Adrenal gland (tissue), 12 donors: Measurements from ENCODE around the gene PHETA1. TPM values are rescaled to one million over a fixed set of nuclear protein-coding genes. Genes with fewer than 3 reads are reported as not detected.

Source experiments
- DNase-seq, 7 donors: peaks; one replicate each; pipeline ENCODE4 v3.0.0-alpha.2; 2019 to 2020
- H3K27ac ChIP-seq, 5 donors: fragments of 200-600 bp; sonication (generic) in 4 of 5; 1 replicate in 3 of 5; 2 replicates in 2 of 5; pipeline versions ENCODE4 v1.5.1 to v1.8.0; 2016 to 2020; ENCODE audit warnings: mild to moderate bottlenecking in 1 of 5
- H3K27me3 ChIP-seq: fragments of 200-600 bp; 2 replicates; pipeline ENCODE4 v1.8.0; 2021
- H3K36me3 ChIP-seq, 2 donors: fragments of 200-600 bp; replicated peaks in 1 of 2; 1 replicate in 1 of 2; 2 replicates in 1 of 2; pipeline versions ENCODE4 v1.5.1 to v1.8.0; 2018 to 2022
- H3K4me1 ChIP-seq, 2 donors: fragments of 200-600 bp; replicated peaks in 1 of 2; 1 replicate in 1 of 2; 2 replicates in 1 of 2; pipeline versions ENCODE4 v1.5.1 to v1.8.0; 2018 to 2021
- H3K4me3 ChIP-seq, 4 donors: fragments of 200-600 bp; sonication (generic) in 3 of 4; one replicate each; pipeline ENCODE4 v1.5.1; 2016 to 2018
- H3K9me3 ChIP-seq, 3 donors: fragments of 200-600 bp; sonication (generic) in 1 of 3; replicated peaks in 1 of 3; 1 replicate in 2 of 3; 2 replicates in 1 of 3; pipeline versions ENCODE4 v1.5.1 to v1.8.0; 2016 to 2021
- CTCF ChIP-seq, 6 experiments: fragments of 450-650 bp in 4 of 6; fragments of 200-600 bp in 2 of 6; sonication (generic) in 1 of 6; IDR thresholded peaks; 1 replicate in 5 of 6; 2 replicates in 1 of 6; pipeline versions ENCODE4 v1.5.1 to v1.8.0; 2016 to 2021; ENCODE audit warnings: antibody characterized with exemption in 6 of 6, mild to moderate bottlenecking in 2 of 6, moderate library complexity in 1 of 6
- POLR2A ChIP-seq, 2 donors: fragments of 450-650 bp; IDR thresholded peaks; one replicate each; pipeline ENCODE4 v1.6.1; 2017; ENCODE audit warnings: antibody characterized with exemption in 2 of 2, mild to moderate bottlenecking in 2 of 2, moderate library complexity in 1 of 2
- WGBS, 4 donors: extraction: QIAGEN DNeasy Blood & Tissue Kit in 2 of 4; methylation state at CpG; one replicate each; pipeline versions ENCODE4 v1.1.5 to v1.1.7; 2013 to 2017; 5-methylcytosine and 5-hydroxymethylcytosine counted together
- intact Hi-C, 2 donors: fragments of 100-400 bp; cut with DNase I; formaldehyde crosslinking; loops; one replicate each; pipeline versions ENCODE4 v1.14.1 to v1.15.0; 2022 to 2023
- polyA plus RNA-seq, 3 donors: library from polyadenylated mRNA; stranded (reverse); fragments of 200-250 nt in 2 of 3; fragments of 350-450 nt in 1 of 3; fragmentation: Illumina TruSeq in 1 of 3; extraction: RNeasy Lipid Tissue Mini Kit (QIAGEN cat#74804) in 1 of 3; gene quantifications; one replicate each; pipeline ENCODE4 v1.2.3, GENCODE V29; 2013 to 2014
- total RNA-seq, 9 donors: library from RNA; depleted of rRNA in 4 of 9; stranded (reverse); fragments of >200 nt in 4 of 9; fragments of 120-200 nt in 1 of 9; fragmentation: NEBNext Ultra II Directional in 1 of 9; extraction: Animal tissue kit (Norgen Biotek cat#: 25700) in 1 of 9; gene quantifications; one replicate each; pipeline versions ENCODE4 v1.1.0 to v1.2.4, GENCODE V29; 2013 to 2023
- donor health status: healthy with polysubstance abuse.
- donor health status: Bipolar disorder and iron deficiency.
- donor health status: DM: yes; HTN: yes; CAD: no.
- donor health status: DM: no; HTN: no; CAD: no.
- donor health status: DM: no; HTN: no; CAD: no.
- donor health status: DM: yes; HTN: yes; CAD: no.

The PHETA1 gene
- total and polyA plus RNA-seq, 12 donors, result 3.6 to 37.4 (median 20.1) TPM

- H3K27ac ChIP-seq, result peak overlapping the region in 2 of 5 donors; percentile 79 to 84
- DNase-seq, result no peak
- H3K36me3 ChIP-seq, result peaks cover 0 to 7% of the 10 kb centered on the region in 2 donors
- H3K4me3 ChIP-seq, result no peak overlapping the region
- 54 to 75% (median 64%) methylated on average over 11 to 15 of the region's 15 CpGs for WGBS, 4 donors
- H3K4me1 ChIP-seq, result peaks cover 22 to 62% of the 10 kb centered on the region in 2 donors
- intact Hi-C loops, result no loop called here
- TF ChIP-seq POLR2A (IDR thresholded peaks at IDR 0.05) (no peak), CTCF (IDR thresholded peaks at IDR 0.05) (no peak)
- no peaks in the 10 kb centered on the region for H3K9me3 ChIP-seq
- no peaks in the 10 kb centered on the region for H3K27me3 ChIP-seq
These were observed 43.3 kb upstream of the PHETA1 start for GRCh38 chr12:111412007-111412829.

DNA sequence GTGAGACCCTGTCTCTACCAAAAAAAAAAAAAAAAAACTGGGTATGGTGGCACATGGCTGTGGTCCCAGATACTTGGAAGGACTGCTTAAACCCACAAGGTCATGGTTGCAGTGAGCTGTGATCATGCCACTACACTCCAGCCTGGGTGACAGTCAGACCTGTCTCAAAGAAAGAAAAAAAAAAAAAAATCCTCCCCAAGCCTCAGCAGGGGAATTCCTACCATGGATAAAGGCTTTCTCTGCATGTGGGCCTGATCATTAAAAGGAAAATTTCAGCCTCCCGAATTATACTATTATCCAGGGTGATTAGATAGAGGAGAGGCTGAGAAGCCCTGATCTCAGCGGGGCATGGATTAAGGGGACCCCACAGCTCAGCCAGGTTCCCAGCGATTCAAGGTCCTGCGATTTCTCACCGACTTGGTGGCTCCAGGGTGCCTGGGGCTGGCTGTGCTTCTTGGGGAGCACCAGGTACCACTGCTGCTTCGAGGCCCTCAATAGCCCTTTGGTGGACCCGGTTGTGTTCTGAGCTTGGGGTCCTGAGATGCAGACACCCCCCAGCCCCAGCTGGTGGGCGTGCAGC lies 42.4 kb upstream of the PHETA1 start:
- H3K36me3 ChIP-seq, result peaks cover 0 to 6% of the 10 kb centered on the region in 2 donors
- no peak overlapping the region for H3K4me3 ChIP-seq
- peaks cover 22 to 66% of the 10 kb centered on the region in 2 donors for H3K4me1 ChIP-seq
- TF ChIP-seq CTCF (IDR thresholded peaks at IDR 0.05) (no peak), POLR2A (IDR thresholded peaks at IDR 0.05) (no peak)
- intact Hi-C loops, result no loop called here
- H3K9me3 ChIP-seq, result no peaks in the 10 kb centered on the region
- WGBS, 4 donors, result 42 to 72% (median 68%) methylated on average over 2 to 8 of the region's 8 CpGs
- peak overlapping the region in 3 of 5 donors; percentile 60 to 84 (median 79) for H3K27ac ChIP-seq
- peak in 4 of 7 donors; percentile 48 to 60 (median 52) for DNase-seq
- no peaks in the 10 kb centered on the region for H3K27me3 ChIP-seq

GRCh38 chr12:111410431-111411184 lies 41.7 kb upstream of the PHETA1 start:
- 39 to 60% (median 57%) methylated on average over 4 to 12 of the region's 12 CpGs for WGBS, 4 donors
- intact Hi-C loops, result no loop called here

More at GRCh38 chr12:111410431-111411184, 41.7 kb upstream of the PHETA1 start:
- Histone ChIP-seq H3K36me3 (no peaks in the 10 kb centered on the region), H3K9me3 (no peaks in the 10 kb centered on the region), H3K27me3 (no peaks in the 10 kb centered on the region), H3K4me1 (peaks cover 22 to 68% of the 10 kb centered on the region in 2 donors), H3K4me3 (no peak overlapping the region), H3K27ac (peak overlapping the region in 4 of 5 donors; percentile 60 to 97 (median 76))
- DNase-seq, result peak in 1 of 7 donors; percentile 73
- TF ChIP-seq CTCF (IDR thresholded peaks at IDR 0.05) (no peak), POLR2A (IDR thresholded peaks at IDR 0.05) (no peak)
